AG08395 (cell line): ENCODE data around the gene FOXP3.

Experiments used
- DNase-seq: peaks from one replicate; pipeline ENCODE4 v3.0.0; 2012; ENCODE audit warnings: mixed read lengths, low spot score

The FOXP3 gene

GRCh38 chrX:49214416-49214815, 50.1 kb downstream of the FOXP3 start:
- DNase-seq: no peak

DNA sequence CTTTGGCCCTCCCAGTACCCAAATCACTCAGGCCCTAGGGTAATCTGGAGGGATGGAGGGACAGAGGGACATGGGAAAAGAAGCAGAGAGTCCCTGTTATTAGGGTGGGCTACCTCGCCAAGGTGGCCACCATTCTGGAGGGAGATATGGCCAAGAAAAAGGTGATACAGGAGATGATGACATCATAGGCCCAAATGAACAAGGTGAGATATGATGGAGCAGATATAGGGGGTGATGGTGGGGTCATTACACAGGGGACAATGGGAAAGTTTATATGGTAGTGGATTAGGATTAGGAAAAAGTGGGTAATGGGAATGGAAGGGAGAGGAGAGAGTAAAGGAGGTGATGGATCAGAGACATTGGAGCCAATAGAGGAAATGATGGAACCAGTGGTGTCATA, 51.6 kb downstream of the FOXP3 start:
- no peak for DNase-seq

GRCh38 chrX:49212209-49212608, 52.3 kb downstream of the FOXP3 start:
- DNase-seq: no peak

GRCh38 chrX:49211074-49211473, 53.4 kb downstream of the FOXP3 start:
- DNase-seq: no peak

DNA sequence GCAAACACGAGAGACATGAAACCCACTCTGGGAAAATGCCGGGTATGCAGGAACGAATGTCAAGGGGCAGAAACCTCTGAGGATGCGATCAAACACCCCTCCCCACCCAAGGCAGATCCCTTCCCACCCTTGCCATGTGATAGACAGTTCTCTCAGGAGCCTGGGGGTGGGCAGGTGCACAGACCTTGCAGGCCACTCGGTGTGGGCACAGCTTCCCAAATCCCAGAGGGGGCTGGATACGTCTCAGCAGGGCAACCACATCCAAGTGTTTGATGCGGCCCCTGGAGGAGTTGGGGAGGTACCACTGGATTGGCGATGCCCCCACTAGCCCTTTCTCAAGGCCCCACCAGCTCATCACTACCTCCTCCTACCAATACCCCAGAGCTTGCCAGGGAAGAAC, 54.1 kb downstream of the FOXP3 start:
- no peak for DNase-seq

DNA sequence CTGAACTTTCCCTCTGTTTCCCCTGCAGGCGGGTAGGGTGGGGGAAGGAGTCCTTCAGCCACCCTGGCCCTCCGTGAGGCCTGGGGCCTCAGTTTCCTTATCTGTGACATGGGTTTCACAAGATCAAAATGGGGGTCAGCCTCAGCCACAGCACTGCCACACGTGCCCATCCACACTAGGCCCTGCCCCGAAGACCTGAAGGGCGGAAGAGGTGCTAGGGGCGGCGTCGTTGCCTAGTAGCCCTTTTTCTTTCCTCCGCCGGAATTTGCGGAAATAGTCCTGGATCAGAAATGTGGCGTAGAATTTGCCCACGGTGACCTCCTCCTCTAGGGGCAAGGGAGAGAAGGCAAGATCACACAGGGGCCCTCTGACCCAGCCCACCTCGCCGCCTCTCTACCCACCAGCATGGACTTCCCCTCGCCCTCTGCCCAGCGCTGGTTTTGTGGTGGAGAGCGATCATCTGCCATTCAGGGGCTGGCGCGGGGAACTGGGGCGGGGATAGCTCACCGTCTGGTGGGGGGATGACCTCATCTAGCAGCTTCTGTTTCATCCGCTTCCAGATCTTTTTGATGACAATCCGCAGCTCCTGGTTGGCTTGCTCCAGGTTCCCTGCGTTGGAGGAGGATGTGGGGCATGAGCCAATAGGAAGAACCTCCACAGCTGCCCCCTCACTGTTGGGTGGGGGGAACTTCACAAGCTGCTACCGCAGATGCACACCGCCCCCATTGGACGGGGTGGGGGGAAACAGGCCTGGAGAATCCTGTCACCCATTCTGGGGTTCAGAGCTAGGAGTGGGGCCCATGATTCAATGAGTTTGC, 54.9 kb downstream of the FOXP3 start:
- DNase-seq: no peak

DNA sequence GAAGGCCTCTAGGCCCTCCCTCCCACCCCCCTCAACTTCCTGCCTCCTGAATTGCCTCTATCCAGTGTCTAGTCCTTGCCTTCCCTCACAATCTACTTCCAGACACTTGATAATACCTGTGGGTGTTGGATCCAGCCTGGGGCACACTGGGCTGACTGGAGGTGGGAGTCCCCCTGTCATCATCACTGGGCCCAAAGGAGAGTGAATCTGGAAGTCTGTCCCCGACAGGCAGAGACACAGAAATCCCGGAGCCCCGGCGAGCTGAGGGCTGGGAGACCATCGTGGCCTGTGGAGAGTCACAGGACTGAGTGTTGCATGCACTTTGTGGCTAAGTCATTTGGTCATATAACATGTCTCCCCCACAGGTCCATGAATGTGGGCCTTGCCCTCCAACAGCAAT, 56.1 kb downstream of the FOXP3 start:
- no peak for DNase-seq

DNA sequence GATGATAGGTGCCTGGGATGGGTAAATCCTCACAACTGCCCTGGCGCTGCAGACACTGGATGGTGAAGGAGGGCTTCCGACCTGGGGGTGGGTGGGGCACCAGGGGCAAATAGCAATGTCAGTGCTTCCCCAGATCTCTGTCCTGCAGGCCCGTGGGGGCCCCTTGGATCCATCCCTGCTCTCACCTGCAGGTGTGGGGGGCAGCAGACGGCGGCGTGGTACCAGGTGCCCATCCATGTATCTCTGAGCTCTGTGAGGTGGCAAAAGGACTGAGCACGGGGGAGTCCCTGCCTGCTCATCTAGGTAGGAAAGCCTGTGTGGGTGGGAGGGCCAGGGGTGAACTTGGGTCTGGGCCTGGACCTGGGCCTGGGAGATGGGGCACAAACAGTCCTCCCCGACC, 58.0 kb downstream of the FOXP3 start:
- no peak for DNase-seq

DNA sequence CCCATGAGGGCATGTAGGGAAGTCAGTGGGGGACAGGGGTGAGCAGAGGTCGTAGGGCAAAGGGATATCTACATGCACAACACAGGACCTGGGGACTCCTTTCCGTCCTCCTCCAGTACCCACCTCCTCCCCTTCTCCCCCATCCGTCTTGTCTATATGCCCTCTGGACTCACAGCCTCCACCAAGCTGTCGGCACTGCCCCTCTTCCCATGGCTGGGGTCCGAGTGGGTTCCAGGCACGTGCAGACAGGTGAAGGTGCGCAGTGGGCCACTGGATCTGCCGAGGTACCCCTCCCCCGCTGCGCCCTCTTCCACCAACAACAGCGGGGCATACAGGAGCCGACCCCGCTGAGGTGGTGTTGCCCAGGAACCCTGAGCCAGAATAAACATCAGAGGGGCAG, 59.1 kb downstream of the FOXP3 start:
- DNase-seq: no peak

GRCh38 chrX:49204709-49205108, 59.8 kb downstream of the FOXP3 start:
- DNase-seq: no peak

DNA sequence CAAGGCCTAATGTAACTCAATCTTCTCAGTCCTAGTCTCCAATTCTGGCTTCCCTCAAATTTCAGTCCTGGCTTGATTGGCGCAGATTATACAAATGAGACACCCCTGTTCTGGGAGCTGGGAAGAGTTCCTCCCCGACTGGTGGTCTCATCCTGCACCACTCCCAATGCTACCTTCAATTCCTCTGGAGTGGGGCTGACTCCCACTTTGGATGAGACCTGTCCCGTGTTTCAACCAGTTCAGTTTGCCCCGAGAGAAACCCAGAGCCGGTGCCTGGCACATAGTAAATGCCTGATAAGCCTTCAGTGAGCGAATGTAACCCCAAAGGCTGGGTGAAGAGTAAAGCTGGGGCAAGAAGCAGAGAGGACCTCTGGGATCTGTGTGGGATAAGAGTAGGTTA, 60.5 kb downstream of the FOXP3 start:
- no peak for DNase-seq

DNA sequence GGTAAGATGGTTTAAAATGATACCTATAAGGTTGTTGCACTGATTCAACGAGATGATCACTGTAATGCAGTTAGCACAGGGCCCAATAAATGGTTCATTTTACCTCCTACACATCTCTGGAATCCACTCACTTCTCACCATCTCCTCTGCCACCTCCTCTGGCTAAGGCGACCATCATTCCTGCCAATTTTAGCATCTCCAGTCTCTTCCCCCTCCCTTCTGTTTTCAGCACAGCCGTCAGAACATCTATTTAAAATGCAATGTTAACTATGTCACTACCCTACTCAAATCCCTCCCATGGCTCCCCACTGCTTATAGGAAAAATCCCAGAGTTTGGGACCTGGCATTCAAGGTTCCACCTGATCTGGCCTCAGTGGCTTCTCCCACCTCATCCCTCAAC, 61.0 kb downstream of the FOXP3 start:
- DNase-seq: no peak

GRCh38 chrX:49202022-49202421, 62.5 kb downstream of the FOXP3 start:
- no peak for DNase-seq
